Stimulated activated CD8-positive, alpha-beta memory T cell treated with anti-CD3 and anti-CD28 coated beads, Interleukin-15, amount 100 ng/mL, for 1 hour (primary cell): ENCODE measurements around the gene SYCE3.
"Not testable (repeated sequence)": the region's sequence is repeated elsewhere in the genome, so short reads cannot be mapped to it uniquely, and the experiment has no call there.

ENCODE experiments used
- DNase-seq: peaks from one replicate; pipeline ENCODE4 v3.0.0-alpha.2; 2020; ENCODE audit warnings: low read depth

Gene SYCE3

GRCh38 chr22:50548921-50549790 is 13.6 kb downstream of the SYCE3 start:
- DNase-seq = no peak

- no peak for DNase-seq
These were observed 14.4 kb downstream of the SYCE3 start for GRCh38 chr22:50548040-50548920.

GRCh38 chr22:50547263-50547985 is 15.3 kb downstream of the SYCE3 start:
- DNase-seq = no peak

- DNase-seq = no peak
These were observed 16.1 kb downstream of the SYCE3 start for GRCh38 chr22:50546326-50547262.

GRCh38 chr22:50545522-50546325 is 17.0 kb downstream of the SYCE3 start, which contains the start of gene KLHDC7B:
KLHDC7B (plus strand) TSS chr22:50545899; CDS start chr22:50546244, 345 bp downstream.
- no peak for DNase-seq

DNA sequence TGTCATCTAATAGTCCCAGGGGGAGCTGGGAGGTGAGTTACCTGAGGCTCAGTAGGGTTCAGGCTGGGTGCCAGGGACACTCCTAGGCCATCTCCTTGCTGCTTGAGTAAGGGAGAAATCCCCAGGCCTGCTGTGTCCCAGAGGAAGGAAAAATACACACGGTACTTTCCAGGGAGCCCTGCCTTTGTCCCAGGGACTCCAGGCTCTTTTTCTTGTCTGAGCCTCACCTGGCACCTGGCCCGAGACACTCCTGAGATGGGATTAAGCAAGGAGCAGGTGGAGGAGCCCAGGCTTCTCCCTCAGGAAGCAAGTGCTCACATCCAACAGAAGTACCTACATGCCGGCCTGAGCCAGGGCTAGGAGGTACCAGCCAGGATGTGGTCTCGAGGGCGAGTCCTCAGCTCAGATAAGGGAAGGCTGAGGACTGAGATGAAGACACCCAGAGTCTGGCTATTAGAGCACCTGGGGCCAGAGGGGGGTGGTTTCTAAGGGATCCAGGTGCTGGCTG is 17.9 kb downstream of the SYCE3 start:
- DNase-seq = no peak

- DNase-seq = peak; percentile 67
These were observed 18.5 kb downstream of the SYCE3 start for GRCh38 chr22:50544078-50544745.

DNA sequence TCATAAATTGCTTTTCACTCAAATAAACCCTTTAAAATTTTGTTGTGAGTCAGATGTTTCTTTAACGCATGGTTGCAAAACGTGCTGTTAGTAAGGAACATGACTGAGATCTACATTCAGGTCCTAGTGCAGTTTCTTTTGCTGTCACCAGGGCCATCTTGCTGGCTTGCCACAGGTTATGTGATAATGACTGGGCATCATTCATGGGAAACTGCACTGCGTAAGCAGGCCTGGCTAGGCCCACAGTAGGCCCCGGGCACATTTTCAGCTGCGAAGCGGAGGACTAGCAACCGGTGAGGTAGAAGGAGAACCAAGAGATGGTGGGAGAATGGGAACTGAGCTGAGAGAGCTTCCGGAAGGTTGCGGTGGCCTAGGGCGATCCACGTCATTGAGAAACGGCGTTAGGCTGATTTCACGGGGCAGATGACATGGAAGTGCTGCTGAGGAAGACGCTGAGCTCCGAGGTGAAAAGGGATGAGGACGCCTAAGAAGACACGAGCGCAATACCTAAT is 20.2 kb downstream of the SYCE3 start:
- no peak for DNase-seq

- DNase-seq = not testable (repeated sequence)
These were observed 21.1 kb downstream of the SYCE3 start for GRCh38 chr22:50541667-50542026.

DNA sequence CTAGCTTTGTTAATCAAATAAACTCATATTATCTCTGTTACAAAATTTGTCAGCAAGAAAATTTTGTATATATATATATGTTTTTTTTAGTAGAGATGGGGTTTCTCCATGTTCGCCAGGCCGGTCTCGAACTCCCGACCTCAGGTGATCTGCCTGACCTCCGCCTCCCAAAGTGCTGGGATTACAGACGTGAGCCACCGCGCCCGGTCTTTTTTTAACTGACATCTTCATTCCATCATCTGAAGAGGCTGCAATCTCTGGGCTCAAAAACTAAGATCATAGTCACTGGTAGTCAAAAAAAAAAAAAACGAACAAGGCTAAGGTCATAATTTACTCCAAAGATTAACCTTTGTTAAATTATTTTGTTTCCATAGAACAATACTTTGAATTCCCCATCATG is 22.3 kb downstream of the SYCE3 start:
- no peak for DNase-seq

- no peak for DNase-seq
These were observed 25.0 kb downstream of the SYCE3 start for GRCh38 chr22:50537765-50538164.

GRCh38 chr22:50536226-50536625 is 26.5 kb downstream of the SYCE3 start:
- DNase-seq = no peak

DNA sequence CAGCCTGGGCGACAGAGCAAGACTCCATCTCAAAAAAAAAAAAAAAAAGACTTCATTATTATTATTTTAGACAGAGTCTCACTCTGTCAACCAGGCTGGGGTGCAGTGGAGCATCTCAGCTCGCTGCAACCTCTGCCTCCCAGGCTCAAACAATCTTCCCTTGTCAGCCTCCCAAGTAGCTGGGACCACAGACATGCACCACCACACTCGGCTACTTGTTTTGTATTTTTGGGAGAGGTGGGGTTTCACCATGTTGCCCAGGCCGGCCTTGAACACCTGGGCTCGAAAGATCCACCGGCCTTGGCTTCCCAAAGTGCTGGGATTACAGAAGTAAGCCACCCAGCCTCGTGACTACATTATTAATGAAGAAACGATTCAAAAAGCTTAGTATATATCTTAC is 27.6 kb downstream of the SYCE3 start:
- DNase-seq = no peak

DNA sequence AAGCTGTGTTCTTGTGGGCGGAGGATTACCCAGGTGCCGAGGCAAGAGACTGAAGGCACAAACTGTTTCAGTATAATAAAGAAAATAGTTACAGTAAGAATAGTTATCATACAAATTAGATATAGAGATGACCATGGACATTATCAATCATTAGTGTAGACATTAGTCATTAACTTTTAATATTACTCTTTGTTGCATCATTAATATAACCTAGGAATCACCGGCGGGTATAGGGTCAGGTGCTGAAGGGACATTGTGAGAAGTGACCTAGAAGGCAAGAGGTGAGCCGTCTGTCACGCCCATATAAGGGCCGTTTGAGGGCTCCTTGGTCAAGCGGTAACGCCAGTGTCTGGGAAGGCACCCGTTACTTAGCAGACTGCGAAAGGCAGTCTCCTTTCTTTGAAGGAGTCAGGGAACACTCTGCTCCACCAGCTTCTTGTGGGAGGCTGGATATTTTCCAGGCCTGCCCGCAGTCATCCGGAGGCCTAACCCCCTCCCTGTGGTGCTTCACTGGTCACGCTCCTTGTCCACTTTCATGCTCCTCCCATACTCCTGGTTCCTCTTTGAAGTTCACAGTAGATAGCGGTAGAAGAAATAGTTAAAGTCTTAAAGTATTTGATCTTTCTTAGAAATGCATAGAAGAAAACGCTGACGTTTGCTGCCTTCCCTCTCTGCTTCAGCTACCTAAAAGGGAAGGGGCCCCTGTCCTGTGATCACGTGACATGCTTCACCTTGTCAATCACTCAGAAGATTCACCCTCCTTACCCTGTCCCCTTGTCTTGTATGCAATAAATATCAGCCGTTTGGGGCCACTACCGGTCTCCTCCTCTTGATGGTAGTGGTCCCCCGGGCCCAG is 28.6 kb downstream of the SYCE3 start:
- not testable (repeated sequence) for DNase-seq

GRCh38 chr22:50532824-50533796 is 29.6 kb downstream of the SYCE3 start:
- no peak for DNase-seq

DNA sequence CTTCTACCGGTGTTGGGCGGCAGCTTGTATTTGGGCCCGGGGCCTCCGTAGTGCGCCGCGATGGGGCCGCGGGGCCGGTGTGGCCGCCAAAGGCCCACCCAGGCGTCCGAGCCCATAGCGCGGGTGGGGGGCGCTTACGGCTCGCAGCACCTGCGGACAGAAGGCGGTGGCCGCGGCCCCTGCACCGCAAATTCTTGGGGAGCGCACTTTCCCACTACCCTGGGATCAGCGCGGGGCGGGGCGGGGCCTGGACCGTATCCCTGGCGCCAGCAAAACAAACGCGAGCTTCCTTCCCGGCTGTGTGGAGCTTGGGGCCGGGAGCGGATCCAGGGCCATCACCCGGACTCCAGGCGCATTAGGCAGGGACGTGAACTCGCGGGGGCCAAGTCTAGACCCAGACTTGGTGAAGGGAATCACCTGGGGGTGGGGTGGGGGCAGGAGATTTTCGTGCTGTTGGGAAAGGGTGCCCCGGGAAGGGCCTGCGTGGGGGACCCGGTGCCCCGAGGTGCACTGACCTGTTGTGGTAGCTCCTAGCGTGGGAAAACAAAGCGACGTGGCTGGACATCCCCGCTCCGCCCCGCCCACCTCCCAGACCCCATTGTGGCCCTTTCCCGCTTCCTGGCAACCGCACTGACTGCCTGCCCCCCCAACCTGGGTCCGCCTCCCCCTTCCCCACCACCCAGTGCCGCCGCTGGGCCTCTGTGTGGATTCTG is 30.6 kb downstream of the SYCE3 start:
- no peak for DNase-seq
